Naive B cell (primary cell): Measurements from ENCODE around the gene TMEM184C. TPM values are rescaled to one million over a fixed set of nuclear protein-coding genes. Genes with fewer than 3 reads are reported as not detected.

Source experiments
- ATAC-seq, 2 donors: fragments of 150-1000 bp; cut with Tn5 transposase; 2 replicates each; pipeline ENCODE4 v1.10.0; 2021; ENCODE audit warnings: low read depth in 2 of 2, mild to moderate bottlenecking in 2 of 2, moderate library complexity in 2 of 2
- DNase-seq: peaks from one replicate; pipeline ENCODE4 v3.0.0; 2022
- H3K27ac Mint-ChIP-seq, 6 donors: one replicate each; pipeline ENCODE4 v1.8.0; 2020 to 2022; ENCODE audit warnings: mild to moderate bottlenecking in 6 of 6, mixed read lengths in 6 of 6, moderate library complexity in 5 of 6, inconsistent platforms in 2 of 6
- H3K27me3 Mint-ChIP-seq, 3 donors: one replicate each; pipeline ENCODE4 v1.8.0; 2021 to 2022; ENCODE audit warnings: mixed read lengths in 3 of 3, mild to moderate bottlenecking in 1 of 3
- H3K36me3 Mint-ChIP-seq, 2 donors: one replicate each; pipeline ENCODE4 v1.8.0; 2020 to 2022; ENCODE audit warnings: mixed read lengths in 2 of 2, inconsistent platforms in 1 of 2, mild to moderate bottlenecking in 1 of 2
- H3K4me1 Mint-ChIP-seq, 3 donors: one replicate each; pipeline ENCODE4 v1.8.0; 2020 to 2022; ENCODE audit warnings: mixed read lengths in 3 of 3, inconsistent platforms in 1 of 3, mild to moderate bottlenecking in 1 of 3, moderate library complexity in 1 of 3
- H3K4me3 Mint-ChIP-seq, 8 donors: one replicate each; pipeline ENCODE4 v1.8.0; 2020 to 2022; ENCODE audit warnings: mild to moderate bottlenecking in 8 of 8, mixed read lengths in 8 of 8, moderate library complexity in 8 of 8, inconsistent platforms in 2 of 8
- H3K9me3 Mint-ChIP-seq, 7 donors: one replicate each; pipeline ENCODE4 v1.8.0; 2020 to 2022; ENCODE audit warnings: mixed read lengths in 7 of 7, mild to moderate bottlenecking in 5 of 7, inconsistent platforms in 2 of 7, moderate library complexity in 1 of 7
- polyA plus RNA-seq, 6 donors: library from polyadenylated mRNA; unstranded; fragments of 300-500 nt; fragmentation: Illumina TruSeq; gene quantifications; one replicate each; pipeline ENCODE4 v1.2.3, GENCODE V29; 2021; ENCODE audit warnings: low read depth in 6 of 6

The TMEM184C gene
- polyA plus RNA-seq, 6 donors from 2014 or later = 3.0 to 29.7 (median 18.4) TPM

DNA sequence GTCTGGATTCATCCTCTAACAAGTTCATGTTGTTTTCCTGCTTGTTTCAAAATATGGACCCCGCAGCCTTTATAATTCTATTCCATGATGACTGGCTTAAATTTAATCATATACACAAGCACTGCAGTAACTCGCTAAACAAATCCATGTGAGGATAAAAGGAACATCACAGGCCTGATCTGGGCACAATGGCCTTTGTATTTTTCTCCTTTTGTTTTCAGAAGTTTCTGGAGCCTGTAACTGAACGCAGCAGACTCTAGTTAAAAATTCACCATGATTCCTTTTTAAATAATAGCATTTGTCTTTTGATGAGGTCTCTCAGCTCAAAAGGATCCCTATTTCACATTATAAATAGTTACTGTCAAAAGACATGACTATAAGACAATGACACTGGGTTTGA lies 30.2 kb upstream of the TMEM184C start:
- peaks cover 0 to 8% of the 10 kb centered on the region in 2 donors for H3K36me3 Mint-ChIP-seq
- ATAC-seq (no peak), DNase-seq (no peak)
- H3K4me3 Mint-ChIP-seq = no peak overlapping the region
- H3K4me1 Mint-ChIP-seq = peaks cover 0 to 4% (median 0%) of the 10 kb centered on the region in 3 donors
- H3K9me3 Mint-ChIP-seq = peaks cover 8 to 30% (median 14%) of the 10 kb centered on the region in 7 donors
- peaks cover 7 to 28% (median 24%) of the 10 kb centered on the region in 3 donors for H3K27me3 Mint-ChIP-seq
- no peak overlapping the region for H3K27ac Mint-ChIP-seq

GRCh38 chr4:147589586-147589985 lies 27.6 kb upstream of the TMEM184C start:
- no peak overlapping the region for H3K27ac Mint-ChIP-seq
- no peak for DNase-seq
- no peak overlapping the region for H3K4me3 Mint-ChIP-seq
- H3K4me1 Mint-ChIP-seq = peaks cover 0 to 4% (median 0%) of the 10 kb centered on the region in 3 donors
- peaks cover 5 to 14% (median 7%) of the 10 kb centered on the region in 7 donors for H3K9me3 Mint-ChIP-seq
- peaks cover 0 to 4% of the 10 kb centered on the region in 2 donors for H3K36me3 Mint-ChIP-seq
- no peak for ATAC-seq
- H3K27me3 Mint-ChIP-seq = peaks cover 6 to 35% (median 30%) of the 10 kb centered on the region in 3 donors

DNA sequence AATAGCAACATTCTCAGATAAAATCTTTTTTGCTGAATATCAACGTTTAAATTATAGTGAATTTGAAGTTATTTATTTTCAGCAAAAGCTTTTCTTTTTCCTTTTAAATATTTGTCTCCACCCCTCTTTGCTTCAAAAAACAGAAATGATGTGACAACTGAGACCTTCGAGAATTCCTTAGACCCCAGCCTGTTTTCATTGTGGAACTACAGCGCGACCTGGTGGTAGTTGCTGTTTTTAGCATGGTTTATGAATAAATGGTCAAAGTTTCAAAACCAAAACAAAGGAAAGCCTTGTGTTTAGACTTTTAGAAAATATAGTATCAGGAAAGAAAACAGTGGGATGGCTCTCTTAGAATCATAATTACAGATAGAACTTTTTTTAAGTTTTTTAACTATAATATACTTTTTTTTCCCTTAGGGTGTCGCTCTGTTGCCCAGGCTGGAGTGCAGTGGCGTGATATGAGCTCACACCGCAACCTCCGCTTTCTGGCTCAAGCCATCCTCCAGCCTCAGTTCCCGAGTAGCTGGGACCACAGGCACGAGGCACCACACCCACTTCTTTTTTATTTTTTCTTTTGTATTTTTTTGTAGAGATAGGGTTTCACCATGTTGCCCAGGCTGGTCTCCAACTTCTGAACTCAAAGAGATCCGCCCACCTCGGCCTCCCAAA lies 26.8 kb upstream of the TMEM184C start:
- Mint-ChIP-seq H3K27ac (no peak overlapping the region), H3K9me3 (peaks cover 2 to 6% (median 4%) of the 10 kb centered on the region in 7 donors), H3K27me3 (peaks cover 6 to 30% (median 29%) of the 10 kb centered on the region in 3 donors), H3K4me3 (no peak overlapping the region), H3K4me1 (peaks cover 0 to 4% (median 0%) of the 10 kb centered on the region in 3 donors), H3K36me3 (no peaks in the 10 kb centered on the region)
- peak in 1 of 2 donors; percentile 30 for ATAC-seq
- peak; percentile 7 for DNase-seq

- ATAC-seq (no peak), DNase-seq (no peak)
- Mint-ChIP-seq H3K36me3 (no peaks in the 10 kb centered on the region), H3K4me1 (peaks cover 0 to 4% (median 0%) of the 10 kb centered on the region in 3 donors), H3K9me3 (no peaks in the 10 kb centered on the region), H3K4me3 (no peak overlapping the region), H3K27ac (no peak overlapping the region), H3K27me3 (peaks cover 9 to 27% (median 25%) of the 10 kb centered on the region in 3 donors)
These were observed 26.1 kb upstream of the TMEM184C start for GRCh38 chr4:147591106-147591505.

DNA sequence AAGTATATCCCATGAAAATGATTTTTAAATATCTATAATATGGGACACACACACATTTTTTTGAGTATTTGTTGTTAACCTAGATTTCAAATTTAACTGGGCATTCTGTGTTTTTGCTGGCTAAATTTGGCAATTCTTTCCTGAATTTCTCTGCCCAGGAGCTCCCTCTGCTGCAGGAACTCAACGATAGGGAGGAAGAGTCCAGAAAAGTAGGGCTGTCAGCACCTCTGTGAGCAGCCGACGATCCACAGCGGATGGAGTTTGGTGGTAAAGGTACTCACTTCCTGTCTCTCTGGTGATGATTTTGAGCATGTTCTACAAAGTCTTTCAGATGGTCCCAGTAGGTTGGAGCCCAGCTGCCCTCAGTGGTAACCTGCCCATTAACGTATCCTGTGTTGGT lies 23.1 kb upstream of the TMEM184C start:
- H3K9me3 Mint-ChIP-seq = no peaks in the 10 kb centered on the region
- no peak overlapping the region for H3K27ac Mint-ChIP-seq
- DNase-seq = no peak
- peaks cover 0 to 4% (median 0%) of the 10 kb centered on the region in 3 donors for H3K4me1 Mint-ChIP-seq
- H3K4me3 Mint-ChIP-seq = no peak overlapping the region
- ATAC-seq = no peak
- no peaks in the 10 kb centered on the region for H3K36me3 Mint-ChIP-seq
- peaks cover 9 to 19% (median 19%) of the 10 kb centered on the region in 3 donors for H3K27me3 Mint-ChIP-seq

GRCh38 chr4:147594578-147594977 lies 22.6 kb upstream of the TMEM184C start:
- Mint-ChIP-seq H3K36me3 (no peaks in the 10 kb centered on the region), H3K27ac (no peak overlapping the region), H3K27me3 (peaks cover 9 to 23% (median 22%) of the 10 kb centered on the region in 3 donors), H3K4me1 (peaks cover 0 to 4% (median 0%) of the 10 kb centered on the region in 3 donors), H3K4me3 (no peak overlapping the region), H3K9me3 (no peaks in the 10 kb centered on the region)
- no peak for ATAC-seq
- DNase-seq = no peak

- Mint-ChIP-seq H3K4me3 (no peak overlapping the region), H3K27ac (no peak overlapping the region), H3K4me1 (no peaks in the 10 kb centered on the region), H3K36me3 (no peaks in the 10 kb centered on the region), H3K9me3 (no peaks in the 10 kb centered on the region), H3K27me3 (peaks cover 16 to 41% (median 36%) of the 10 kb centered on the region in 3 donors)
- ATAC-seq = no peak
- no peak for DNase-seq
These were observed 20.8 kb upstream of the TMEM184C start for GRCh38 chr4:147596377-147596776.

GRCh38 chr4:147596981-147597380 lies 20.2 kb upstream of the TMEM184C start:
- Mint-ChIP-seq H3K27ac (no peak overlapping the region), H3K4me3 (no peak overlapping the region), H3K27me3 (peaks cover 21 to 44% (median 42%) of the 10 kb centered on the region in 3 donors), H3K4me1 (no peaks in the 10 kb centered on the region), H3K9me3 (no peaks in the 10 kb centered on the region), H3K36me3 (no peaks in the 10 kb centered on the region)
- DNase-seq = no peak
- no peak for ATAC-seq

DNA sequence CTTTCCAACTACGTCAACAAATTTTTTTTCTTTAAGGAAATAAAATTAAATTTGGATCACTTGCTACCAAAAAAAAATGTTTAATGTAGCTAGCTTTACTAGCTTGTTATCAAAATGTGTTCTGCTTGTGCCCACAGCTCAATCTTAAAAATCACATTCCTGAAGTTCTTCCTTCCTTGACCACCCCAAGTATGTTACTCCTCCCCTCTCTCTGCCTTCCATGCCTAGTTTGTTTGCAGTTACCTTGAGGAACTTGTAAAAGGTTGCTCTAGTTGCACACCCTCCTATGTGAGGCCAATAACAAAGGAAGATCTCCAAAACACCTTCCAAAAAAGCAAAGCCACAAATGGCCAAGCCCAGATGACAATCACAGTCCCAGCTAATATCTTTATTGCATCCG lies 19.6 kb upstream of the TMEM184C start:
- DNase-seq = no peak
- Mint-ChIP-seq H3K27ac (no peak overlapping the region), H3K27me3 (peaks cover 21 to 43% (median 40%) of the 10 kb centered on the region in 3 donors), H3K36me3 (no peaks in the 10 kb centered on the region), H3K4me1 (no peaks in the 10 kb centered on the region), H3K9me3 (no peaks in the 10 kb centered on the region), H3K4me3 (no peak overlapping the region)
- no peak for ATAC-seq

DNA sequence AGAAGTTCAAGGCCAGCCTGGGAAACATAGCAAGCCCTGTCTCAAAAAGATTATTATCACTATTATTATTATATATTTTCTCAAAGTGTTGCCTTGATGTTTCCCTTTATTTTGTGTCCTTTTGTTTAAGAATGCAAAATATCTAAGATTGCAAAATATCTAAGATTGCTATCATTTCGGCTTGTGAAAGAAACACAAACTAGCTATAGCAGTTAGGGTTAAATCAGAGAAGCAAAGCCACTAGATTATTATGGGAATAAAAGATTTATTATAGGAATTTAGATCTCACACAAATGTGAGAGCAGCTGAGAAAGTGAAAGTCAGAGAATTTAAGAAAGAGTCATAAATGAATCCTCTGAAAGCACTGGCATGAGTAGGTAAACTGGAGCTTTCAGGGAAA lies 18.0 kb upstream of the TMEM184C start:
- H3K4me1 Mint-ChIP-seq = no peaks in the 10 kb centered on the region
- H3K27me3 Mint-ChIP-seq = peaks cover 15 to 33% (median 29%) of the 10 kb centered on the region in 3 donors

GRCh38 chr4:147599769-147600168 lies 17.4 kb upstream of the TMEM184C start:
- Mint-ChIP-seq H3K9me3 (no peaks in the 10 kb centered on the region), H3K27ac (no peak overlapping the region), H3K4me3 (no peak overlapping the region), H3K4me1 (no peaks in the 10 kb centered on the region), H3K36me3 (no peaks in the 10 kb centered on the region), H3K27me3 (peaks cover 15 to 33% (median 23%) of the 10 kb centered on the region in 3 donors)
- DNase-seq (no peak), ATAC-seq (no peak)

More for the DNA sequence above, 18.0 kb upstream of the TMEM184C start:
- Mint-ChIP-seq H3K9me3 (no peaks in the 10 kb centered on the region), H3K36me3 (no peaks in the 10 kb centered on the region), H3K27ac (no peak overlapping the region), H3K4me3 (no peak overlapping the region)
- ATAC-seq = no peak
- DNase-seq = no peak

DNA sequence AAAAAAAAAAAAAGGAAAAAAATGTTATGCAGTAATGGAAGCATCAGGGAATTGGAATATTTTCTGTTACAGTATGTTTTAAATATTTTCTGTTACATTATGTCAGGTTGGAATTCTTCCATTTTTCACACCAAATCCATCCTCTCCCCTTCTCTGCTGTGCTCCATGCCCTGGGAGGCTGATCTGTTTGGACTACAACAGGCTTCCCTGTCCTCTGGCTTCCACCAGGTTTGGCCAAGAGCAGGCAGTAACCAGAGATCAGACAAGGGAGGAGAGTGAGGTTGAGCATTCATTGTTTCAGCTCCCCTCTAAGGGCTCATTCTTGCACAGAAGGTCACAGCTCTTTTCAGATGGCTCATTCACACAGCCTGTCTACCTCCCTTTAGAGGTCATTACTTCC lies 11.7 kb upstream of the TMEM184C start:
- H3K27ac Mint-ChIP-seq = no peak overlapping the region
- ATAC-seq (no peak), DNase-seq (no peak)
- H3K36me3 Mint-ChIP-seq = no peaks in the 10 kb centered on the region
- no peaks in the 10 kb centered on the region for H3K9me3 Mint-ChIP-seq
- peaks cover 27 to 50% (median 45%) of the 10 kb centered on the region in 3 donors for H3K27me3 Mint-ChIP-seq
- no peak overlapping the region for H3K4me3 Mint-ChIP-seq
- no peaks in the 10 kb centered on the region for H3K4me1 Mint-ChIP-seq

- Mint-ChIP-seq H3K4me3 (no peak overlapping the region), H3K27ac (no peak overlapping the region), H3K9me3 (no peaks in the 10 kb centered on the region), H3K4me1 (no peaks in the 10 kb centered on the region), H3K27me3 (peaks cover 27 to 52% (median 41%) of the 10 kb centered on the region in 3 donors), H3K36me3 (no peaks in the 10 kb centered on the region)
- ATAC-seq = no peak
- no peak for DNase-seq
These were observed 9.7 kb upstream of the TMEM184C start for GRCh38 chr4:147607471-147607870.

DNA sequence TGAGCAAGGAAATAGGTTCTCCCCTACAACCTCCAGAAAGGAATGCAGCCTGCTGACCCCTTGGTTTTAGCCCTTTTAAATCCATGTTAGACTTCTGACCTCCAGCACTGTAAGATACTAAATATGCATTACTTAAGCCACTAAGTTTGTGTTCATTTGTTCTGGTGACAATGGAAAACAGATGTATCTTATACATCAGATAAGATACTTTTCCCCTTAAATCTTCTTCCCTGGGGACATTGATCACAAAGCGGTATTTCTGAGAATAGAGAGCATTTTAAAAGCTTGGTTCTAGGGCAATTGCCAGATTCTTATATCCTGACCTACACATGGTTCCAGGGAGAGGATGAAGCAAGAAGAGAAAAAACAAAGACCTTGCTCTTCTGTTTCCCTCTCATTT lies 6.5 kb upstream of the TMEM184C start:
- no peaks in the 10 kb centered on the region for H3K9me3 Mint-ChIP-seq
- H3K27me3 Mint-ChIP-seq = peaks cover 36 to 62% (median 53%) of the 10 kb centered on the region in 3 donors
- DNase-seq (no peak), ATAC-seq (no peak)
- peaks cover 0 to 5% of the 10 kb centered on the region in 2 donors for H3K36me3 Mint-ChIP-seq
- H3K4me3 Mint-ChIP-seq = no peak overlapping the region
- H3K27ac Mint-ChIP-seq = peak overlapping the region in 1 of 6 donors; percentile 11
- peaks cover 0 to 3% (median 0%) of the 10 kb centered on the region in 3 donors for H3K4me1 Mint-ChIP-seq
